Stimulated activated naive B cell treated with anti-CD40 and anti-IgM and Interleukin-4, amounts not matched to agents 10 μg/mL and 1 μg/mL and 100 μg/mL, for 72 hours (primary cell): ENCODE measurements around the gene TIMM22.
A peak's percentile ranks its signal among the peaks of the same experiment; 100 is the strongest.
"Not testable (repeated sequence)": the region's sequence is repeated elsewhere in the genome, so short reads cannot be mapped to it uniquely, and the experiment has no call there.

Experiments
- ATAC-seq, 2 donors: fragments of 150-1000 bp; cut with Tn5 transposase; replicated peaks; 2 replicates each; pipeline ENCODE4 v1.10.0; 2021; ENCODE audit warnings: moderate library complexity in 1 of 2
- DNase-seq: peaks from one replicate; pipeline ENCODE4 v3.0.0; 2021
- H3K27ac Mint-ChIP-seq: one replicate; pipeline ENCODE4 v1.8.0; 2022; ENCODE audit warnings: mild to moderate bottlenecking, mixed read lengths
- H3K27me3 Mint-ChIP-seq, 2 donors: one replicate each; pipeline ENCODE4 v1.8.0; 2022; ENCODE audit warnings: mixed read lengths in 2 of 2
- H3K36me3 Mint-ChIP-seq, 2 donors: one replicate each; pipeline ENCODE4 v1.8.0; 2022; ENCODE audit warnings: mixed read lengths in 2 of 2, mild to moderate bottlenecking in 1 of 2
- H3K4me1 Mint-ChIP-seq, 2 donors: one replicate each; pipeline ENCODE4 v1.8.0; 2022; ENCODE audit warnings: mixed read lengths in 2 of 2, mild to moderate bottlenecking in 1 of 2
- H3K4me3 Mint-ChIP-seq, 2 donors: one replicate each; pipeline ENCODE4 v1.8.0; 2022; ENCODE audit warnings: mild to moderate bottlenecking in 2 of 2, mixed read lengths in 2 of 2, moderate library complexity in 1 of 2
- H3K9me3 Mint-ChIP-seq, 2 donors: one replicate each; pipeline ENCODE4 v1.8.0; 2022; ENCODE audit warnings: mixed read lengths in 2 of 2, mild to moderate bottlenecking in 1 of 2

Gene TIMM22

DNA sequence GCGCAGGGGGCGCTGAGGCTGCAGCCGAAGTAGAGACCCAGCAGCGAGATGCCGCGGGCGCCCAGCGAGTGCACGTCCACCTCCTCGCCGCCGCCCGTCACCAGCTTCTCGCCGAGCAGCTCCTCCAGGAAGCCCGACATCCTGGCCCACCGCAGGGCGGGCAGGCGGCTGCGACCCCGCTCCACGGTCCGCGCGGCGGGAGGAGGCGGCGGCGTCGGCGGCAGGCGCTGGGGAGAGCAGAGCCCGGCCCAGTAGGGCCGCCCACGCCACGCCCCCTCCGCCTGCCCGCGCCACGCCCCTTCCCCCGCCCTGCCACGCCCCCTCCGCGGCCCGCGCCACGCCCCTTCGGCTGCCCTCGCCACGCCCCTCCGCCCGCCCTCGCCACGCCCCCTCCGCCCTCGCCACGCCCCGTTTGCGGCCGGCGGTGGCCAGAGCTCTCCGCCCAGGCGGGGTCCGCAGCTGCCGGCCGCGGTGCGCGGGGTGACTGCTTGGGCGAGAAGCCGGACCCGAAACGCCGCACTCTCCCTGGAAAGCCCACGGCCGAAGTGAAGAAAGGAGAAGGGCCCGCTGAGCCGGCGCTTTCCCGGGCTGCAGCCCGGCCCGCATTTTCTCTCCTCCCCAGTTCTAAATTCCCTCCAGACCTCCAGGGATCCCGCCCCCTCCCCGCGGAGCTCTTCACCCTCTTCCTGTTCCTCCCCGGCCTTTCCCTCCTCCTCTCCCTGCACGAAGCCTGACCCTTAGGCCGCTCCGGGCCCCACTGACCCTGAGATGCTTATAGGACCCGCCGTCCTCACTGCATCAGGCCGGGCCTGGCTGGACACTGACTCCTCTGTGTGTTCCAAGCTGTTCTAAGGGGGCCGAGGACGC, 17.2 kb upstream of the TIMM22 start, which contains the start of gene NXN:
Gene NXN (minus strand): TSS at position 238 of the 867 bp plus-strand sequence.
- H3K4me1 Mint-ChIP-seq: peaks cover 16 to 23% of the 10 kb centered on the region in 2 donors
- H3K36me3 Mint-ChIP-seq: no peaks in the 10 kb centered on the region
- DNase-seq (peak; percentile 71), ATAC-seq (peak; percentile 76 to 83)
- H3K27me3 Mint-ChIP-seq: peaks cover 20 to 28% of the 10 kb centered on the region in 2 donors
- peak within 1 kb of the TSS; percentile 87 to 91 for H3K4me3 Mint-ChIP-seq
- no peaks in the 10 kb centered on the region for H3K9me3 Mint-ChIP-seq
- H3K27ac Mint-ChIP-seq: peak within 1 kb of the TSS; percentile 26

DNA sequence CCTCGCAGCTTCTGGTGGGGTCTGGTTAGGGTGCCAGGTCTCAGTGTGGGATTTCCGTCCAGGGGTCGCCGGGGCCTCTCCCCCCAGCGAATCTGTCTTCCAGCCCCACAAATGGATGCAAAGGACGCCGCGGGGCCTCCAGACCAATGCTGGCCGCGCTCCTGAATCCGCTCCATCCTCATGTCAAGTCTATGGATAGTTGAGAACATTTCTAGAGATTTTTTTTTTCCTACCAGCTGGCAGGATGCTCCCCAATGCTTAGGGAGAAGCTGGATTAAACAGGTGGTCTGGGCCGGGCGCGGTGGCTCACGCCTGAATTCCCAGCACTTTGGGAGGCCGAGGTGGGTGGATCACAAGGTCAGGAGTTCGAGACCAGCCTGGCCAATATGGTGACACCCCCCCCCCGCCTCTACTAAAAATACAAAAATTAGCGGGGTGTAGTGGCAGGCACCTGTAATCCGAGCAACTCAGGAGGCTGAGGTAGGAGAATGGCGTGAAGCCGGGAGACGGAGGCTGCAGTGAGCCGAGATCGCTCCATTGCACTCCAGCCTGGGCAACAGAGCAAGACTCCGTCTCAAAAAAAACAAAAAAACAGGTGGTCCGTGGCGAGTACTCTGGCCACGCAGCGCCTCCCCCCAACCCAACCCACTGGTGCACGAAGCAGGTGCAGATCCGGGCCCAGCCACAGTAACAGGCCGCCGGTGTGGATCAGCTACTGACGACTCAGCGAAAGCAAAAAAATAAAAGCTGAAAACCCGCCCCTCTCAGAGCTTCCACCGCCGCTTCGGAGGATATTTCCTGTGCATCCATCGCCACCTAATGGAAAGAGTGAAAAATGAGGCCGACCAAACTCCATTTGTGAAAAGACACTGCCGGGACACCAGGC, 16.3 kb upstream of the TIMM22 start:
- no peaks in the 10 kb centered on the region for H3K9me3 Mint-ChIP-seq
- H3K36me3 Mint-ChIP-seq: no peaks in the 10 kb centered on the region
- H3K27me3 Mint-ChIP-seq: peaks cover 16 to 23% of the 10 kb centered on the region in 2 donors
- peak overlapping the region; percentile 43 for H3K27ac Mint-ChIP-seq
- peaks cover 16 to 23% of the 10 kb centered on the region in 2 donors for H3K4me1 Mint-ChIP-seq
- peak; percentile 78 to 82 for ATAC-seq
- peak; percentile 72 for DNase-seq
- peak overlapping the region; percentile 87 to 91 for H3K4me3 Mint-ChIP-seq

DNA sequence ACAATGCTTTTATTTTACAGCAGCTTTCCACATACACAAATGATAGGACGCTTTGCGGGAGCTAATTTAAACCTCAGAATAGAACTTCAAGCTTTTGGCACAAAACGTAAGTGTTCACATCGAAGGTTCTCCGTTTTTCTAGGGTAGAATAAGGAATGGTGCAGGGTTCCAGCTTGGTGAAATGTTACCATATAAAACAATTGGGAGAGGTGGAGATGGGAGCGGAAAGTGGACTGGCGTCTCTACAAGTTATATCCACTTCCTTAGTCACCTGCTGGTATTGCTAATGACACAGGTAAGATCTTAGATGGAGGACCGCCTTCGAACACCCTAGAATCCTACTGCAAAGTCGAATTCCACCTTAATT, 15.7 kb upstream of the TIMM22 start:
- Mint-ChIP-seq H3K9me3 (no peaks in the 10 kb centered on the region), H3K4me3 (peak overlapping the region; percentile 87 to 91), H3K27ac (peak overlapping the region; percentile 43), H3K36me3 (no peaks in the 10 kb centered on the region), H3K4me1 (peaks cover 15 to 23% of the 10 kb centered on the region in 2 donors), H3K27me3 (peaks cover 13 to 20% of the 10 kb centered on the region in 2 donors)
- ATAC-seq: no peak
- DNase-seq: no peak

DNA sequence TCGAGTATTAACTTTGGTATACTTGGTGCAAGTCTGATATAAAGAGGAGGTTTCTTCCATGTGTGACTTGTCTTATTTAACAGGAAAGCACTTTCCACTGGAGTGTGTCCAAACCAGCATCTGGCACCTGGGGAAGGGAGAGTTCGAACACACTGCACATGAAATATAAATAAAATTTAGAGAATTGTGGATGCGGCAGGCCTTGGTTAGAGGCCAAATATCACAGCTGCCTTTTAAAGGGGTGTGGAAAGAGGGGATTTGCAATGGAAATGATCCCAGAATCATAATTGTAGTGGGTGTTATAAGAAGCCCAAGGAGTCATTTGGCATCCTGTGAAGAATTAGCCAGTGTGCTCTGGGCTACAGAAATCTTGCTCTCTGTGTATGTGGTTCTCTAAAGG, 13.0 kb upstream of the TIMM22 start:
- no peaks in the 10 kb centered on the region for H3K9me3 Mint-ChIP-seq
- no peaks in the 10 kb centered on the region for H3K36me3 Mint-ChIP-seq
- no peak overlapping the region for H3K27ac Mint-ChIP-seq
- ATAC-seq: no peak
- no peak for DNase-seq
- no peak overlapping the region for H3K4me3 Mint-ChIP-seq
- H3K4me1 Mint-ChIP-seq: peaks cover 11 to 16% of the 10 kb centered on the region in 2 donors
- H3K27me3 Mint-ChIP-seq: no peaks in the 10 kb centered on the region

DNA sequence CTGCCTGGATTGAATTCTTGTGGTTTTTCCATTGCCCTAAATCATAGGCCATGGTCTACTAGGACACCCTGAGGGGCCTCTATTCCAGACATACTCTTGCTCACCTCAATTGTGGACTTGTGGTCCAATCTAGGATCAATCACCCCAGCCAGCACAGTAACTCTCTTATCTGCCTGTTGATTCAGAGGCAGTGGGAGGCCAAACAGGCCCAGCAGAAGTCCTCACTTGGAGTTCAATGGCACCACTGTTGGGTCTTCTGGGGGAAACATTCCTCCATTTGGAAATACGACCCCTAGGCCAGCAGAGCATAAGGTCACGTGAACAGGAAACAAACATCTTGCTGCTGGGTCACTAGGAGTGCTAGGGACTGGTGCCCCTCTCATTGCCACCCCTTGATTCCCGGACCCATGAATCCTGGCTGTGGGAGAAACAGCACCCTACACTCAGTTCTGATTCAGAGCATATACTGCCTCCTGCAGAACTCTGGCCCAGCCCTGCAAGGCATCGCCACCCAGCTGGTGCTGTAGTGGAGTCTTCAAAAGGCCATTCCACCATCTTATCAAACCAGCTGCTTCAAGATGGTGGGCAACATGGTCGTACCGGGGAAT, 10.5 kb upstream of the TIMM22 start:
- Mint-ChIP-seq H3K4me3 (no peak overlapping the region), H3K4me1 (no peaks in the 10 kb centered on the region), H3K27me3 (no peaks in the 10 kb centered on the region), H3K36me3 (no peaks in the 10 kb centered on the region), H3K27ac (no peak overlapping the region), H3K9me3 (no peaks in the 10 kb centered on the region)
- ATAC-seq (no peak), DNase-seq (no peak)

DNA sequence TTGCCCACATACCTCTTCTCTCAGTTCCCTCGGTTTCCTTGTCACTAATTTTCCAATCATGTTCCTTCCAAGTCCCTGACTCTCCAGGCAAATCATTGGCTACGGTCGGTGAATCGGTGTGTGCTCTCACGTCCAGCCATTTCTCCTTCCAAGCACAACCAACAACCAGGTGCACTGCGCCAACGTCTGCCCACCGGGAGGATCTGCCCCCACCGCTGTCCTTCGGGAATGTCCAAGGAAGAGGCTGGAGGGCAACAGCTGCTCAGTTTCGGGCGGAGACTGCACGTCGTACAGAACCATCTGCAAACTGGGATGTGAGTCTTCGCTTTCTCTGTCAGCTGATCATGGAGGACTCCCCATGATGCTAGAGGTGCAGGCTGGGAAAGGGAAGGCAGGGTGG, 9.0 kb upstream of the TIMM22 start:
- Mint-ChIP-seq H3K27me3 (no peaks in the 10 kb centered on the region), H3K9me3 (peaks cover 0 to under 1% of the 10 kb centered on the region in 2 donors), H3K27ac (no peak overlapping the region), H3K4me1 (no peaks in the 10 kb centered on the region), H3K4me3 (no peak overlapping the region), H3K36me3 (no peaks in the 10 kb centered on the region)
- ATAC-seq (no peak), DNase-seq (no peak)

DNA sequence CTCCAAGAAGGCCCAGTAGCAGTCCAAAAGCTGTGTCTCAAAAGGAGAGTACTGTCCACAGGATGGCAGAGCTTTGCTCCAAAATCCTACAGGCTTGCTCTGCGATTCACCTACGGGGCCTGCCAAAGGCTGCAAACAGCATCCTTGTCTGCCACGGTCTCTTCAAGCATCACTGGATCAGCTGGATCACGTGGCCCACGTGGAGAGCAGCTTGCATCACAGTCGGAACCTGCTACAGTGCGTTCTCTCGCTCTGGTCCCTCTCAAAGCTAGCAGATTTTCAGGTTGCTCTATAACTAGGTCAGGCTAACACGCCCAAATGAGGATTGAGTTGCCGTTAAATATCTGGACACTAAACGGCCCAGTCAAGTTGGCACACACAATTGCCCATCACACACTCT, 8.4 kb upstream of the TIMM22 start:
- H3K4me1 Mint-ChIP-seq: no peaks in the 10 kb centered on the region
- H3K27me3 Mint-ChIP-seq: no peaks in the 10 kb centered on the region
- DNase-seq (no peak), ATAC-seq (no peak)
- no peak overlapping the region for H3K4me3 Mint-ChIP-seq
- no peak overlapping the region for H3K27ac Mint-ChIP-seq
- H3K36me3 Mint-ChIP-seq: peaks cover 0 to 6% of the 10 kb centered on the region in 2 donors
- peaks cover 6 to 7% of the 10 kb centered on the region in 2 donors for H3K9me3 Mint-ChIP-seq

DNA sequence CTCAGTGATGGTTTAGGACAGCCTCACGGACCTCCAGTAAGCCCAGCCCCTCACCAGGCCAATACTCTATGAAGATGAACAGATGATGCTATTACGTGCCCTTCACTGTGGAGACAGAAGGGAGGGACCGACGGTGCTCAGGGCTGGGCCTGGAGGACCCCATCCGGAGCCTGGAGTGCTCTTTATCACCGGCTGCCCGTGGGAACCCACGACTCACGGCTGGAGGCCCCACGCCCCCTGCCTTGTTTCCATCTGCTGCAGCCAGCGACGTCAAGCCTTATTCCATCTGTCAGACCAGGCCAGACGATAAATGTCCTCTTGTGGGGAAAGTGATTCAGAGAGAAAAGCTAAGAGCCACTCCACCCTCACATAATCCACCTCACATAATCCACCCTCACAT, 4.0 kb upstream of the TIMM22 start:
- Mint-ChIP-seq H3K9me3 (peaks cover 15 to 16% of the 10 kb centered on the region in 2 donors), H3K4me3 (no peak overlapping the region)

DNA sequence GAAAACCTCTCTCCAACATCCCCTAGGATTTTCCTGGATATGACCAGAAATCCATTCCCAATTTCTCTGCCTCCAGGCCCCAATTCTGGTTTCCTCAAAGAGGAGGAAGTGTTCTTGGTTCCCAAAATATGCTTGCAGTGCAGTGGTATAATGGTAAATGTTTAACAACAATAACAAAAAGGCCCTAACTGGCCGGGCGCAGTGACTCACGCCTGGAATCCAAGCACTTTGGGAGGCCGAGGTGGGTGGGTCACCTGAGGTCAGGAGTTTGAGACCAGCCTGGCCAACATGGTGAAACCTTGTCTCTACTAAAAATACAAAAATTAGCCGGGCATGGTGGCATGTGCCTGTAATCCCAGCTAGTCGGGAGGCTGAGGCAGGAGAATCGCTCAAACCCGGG, 1.6 kb upstream of the TIMM22 start:
- DNase-seq, H3K27me3 Mint-ChIP-seq, H3K4me3 Mint-ChIP-seq, H3K27ac Mint-ChIP-seq, ATAC-seq: not testable (repeated sequence)
- H3K4me1 Mint-ChIP-seq: peaks cover 12 to 25% of the 10 kb centered on the region in 2 donors
- peaks cover 2 to 31% of the 10 kb centered on the region in 2 donors for H3K36me3 Mint-ChIP-seq
- H3K9me3 Mint-ChIP-seq: peaks cover 15 to 16% of the 10 kb centered on the region in 2 donors

More for the DNA sequence above, 4.0 kb upstream of the TIMM22 start:
- Mint-ChIP-seq H3K27ac (no peak overlapping the region), H3K27me3 (no peaks in the 10 kb centered on the region), H3K36me3 (peaks cover 2 to 16% of the 10 kb centered on the region in 2 donors), H3K4me1 (peaks cover 4 to 8% of the 10 kb centered on the region in 2 donors)
- DNase-seq: no peak
- no peak for ATAC-seq

DNA sequence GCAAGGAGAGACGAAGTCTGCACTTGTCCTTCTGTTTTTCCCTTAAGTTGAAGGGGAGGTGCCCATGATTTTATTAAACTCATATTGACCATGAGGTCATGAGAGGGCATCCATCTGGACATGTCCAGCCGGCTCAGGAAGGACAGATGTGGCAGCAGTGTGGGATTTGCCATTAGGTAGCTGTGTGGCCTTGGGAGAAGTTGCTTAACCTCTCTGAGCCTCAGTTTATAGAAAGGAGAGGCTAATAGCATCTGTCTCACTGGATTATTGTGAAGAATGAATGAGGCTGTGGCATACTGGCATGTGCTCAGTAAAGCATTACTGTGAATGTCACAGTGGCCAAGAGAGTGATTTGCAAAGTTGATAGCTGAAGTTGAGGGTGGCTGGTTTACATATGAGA, 1.2 kb downstream of the TIMM22 start:
- Mint-ChIP-seq H3K4me1 (peaks cover 14 to 25% of the 10 kb centered on the region in 2 donors), H3K27me3 (no peaks in the 10 kb centered on the region), H3K36me3 (peaks cover 18 to 46% of the 10 kb centered on the region in 2 donors), H3K9me3 (peaks cover 13 to 14% of the 10 kb centered on the region in 2 donors), H3K27ac (peak overlapping the region; percentile 51), H3K4me3 (peak overlapping the region; percentile 94 to 97)
- ATAC-seq: no peak
- no peak for DNase-seq

DNA sequence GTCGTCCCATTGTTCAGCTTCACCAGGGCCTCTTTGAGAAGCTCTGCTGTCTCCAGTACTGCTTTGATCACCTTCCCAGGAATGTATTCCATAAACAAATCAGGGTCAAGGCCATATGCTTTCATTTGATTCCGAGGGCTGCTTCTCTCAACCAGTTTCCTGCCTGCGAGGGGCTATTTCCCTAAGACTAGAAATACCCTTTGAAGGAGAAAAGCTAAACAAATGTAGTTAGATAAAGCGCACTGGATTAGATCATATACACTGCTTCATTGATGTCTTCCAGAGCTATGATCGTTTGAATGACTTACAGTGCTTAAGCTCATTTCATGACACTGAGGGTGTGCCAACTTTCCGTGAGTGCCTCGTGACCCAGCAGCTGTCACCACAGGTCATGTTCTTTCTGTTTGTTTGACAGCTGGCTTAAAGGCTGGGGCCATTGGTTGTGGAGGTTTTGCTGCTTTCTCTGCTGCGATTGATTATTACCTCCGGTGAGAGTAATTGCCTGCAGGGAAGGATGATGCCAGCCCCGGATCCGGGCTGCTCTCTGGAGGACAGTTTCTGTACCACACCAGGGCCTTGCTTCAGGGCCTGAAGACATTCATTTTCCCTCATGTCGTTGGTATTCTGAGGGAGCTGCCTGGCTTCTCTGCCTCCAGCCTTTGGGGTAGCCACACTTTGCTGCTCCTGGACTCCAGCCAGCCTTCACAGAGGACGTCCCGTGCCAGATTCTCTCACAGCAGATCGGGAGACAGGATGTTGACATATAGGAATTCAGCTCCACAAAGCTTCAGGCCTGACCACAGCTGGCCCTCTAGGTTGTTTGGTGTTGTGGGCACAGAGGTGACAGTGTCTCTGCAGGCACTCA, 3.9 kb downstream of the TIMM22 start:
- peak overlapping the region; percentile 51 for H3K27ac Mint-ChIP-seq
- ATAC-seq (no peak), DNase-seq (no peak)
- H3K36me3 Mint-ChIP-seq: peaks cover 25 to 44% of the 10 kb centered on the region in 2 donors
- peaks cover 22 to 36% of the 10 kb centered on the region in 2 donors for H3K4me1 Mint-ChIP-seq
- H3K9me3 Mint-ChIP-seq: no peaks in the 10 kb centered on the region
- H3K4me3 Mint-ChIP-seq: no peak overlapping the region
- no peaks in the 10 kb centered on the region for H3K27me3 Mint-ChIP-seq

DNA sequence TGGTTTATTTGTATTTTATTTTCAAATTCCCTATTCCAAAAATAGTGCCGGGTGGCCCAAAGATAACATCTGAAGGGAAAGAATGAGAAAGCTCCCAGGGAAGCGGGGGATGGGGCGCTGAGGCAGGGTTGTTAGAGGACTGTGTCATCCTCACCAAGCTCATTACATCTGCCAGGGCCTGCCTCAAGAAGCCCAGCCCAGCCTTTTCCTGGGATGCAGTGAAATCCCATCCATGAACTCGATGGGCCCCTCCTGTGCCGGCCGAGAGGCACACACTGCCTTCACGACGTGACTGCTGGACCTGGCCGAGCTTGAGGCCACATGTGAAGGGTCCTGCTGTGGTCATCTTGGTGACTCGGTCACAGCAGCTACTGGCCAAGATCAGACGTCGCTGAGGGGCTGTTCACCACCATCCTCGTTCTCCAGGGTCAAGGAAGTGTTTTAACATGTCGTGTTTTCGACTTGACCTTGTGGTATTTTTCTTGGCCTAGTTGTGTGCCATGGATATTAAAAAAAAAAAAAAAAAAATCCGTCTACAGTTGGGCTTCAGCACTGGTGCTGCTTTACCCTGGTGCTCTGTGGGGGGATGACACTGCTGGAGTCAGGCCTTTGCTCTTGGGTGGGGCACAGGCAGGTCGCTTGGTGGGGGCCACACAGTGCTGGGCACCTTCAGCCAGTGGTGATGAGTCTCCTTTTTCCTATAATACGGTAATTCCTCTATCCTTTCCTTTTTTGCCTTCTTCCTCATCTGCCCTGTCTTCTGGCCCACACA, 4.9 kb downstream of the TIMM22 start:
- no peak for DNase-seq

DNA sequence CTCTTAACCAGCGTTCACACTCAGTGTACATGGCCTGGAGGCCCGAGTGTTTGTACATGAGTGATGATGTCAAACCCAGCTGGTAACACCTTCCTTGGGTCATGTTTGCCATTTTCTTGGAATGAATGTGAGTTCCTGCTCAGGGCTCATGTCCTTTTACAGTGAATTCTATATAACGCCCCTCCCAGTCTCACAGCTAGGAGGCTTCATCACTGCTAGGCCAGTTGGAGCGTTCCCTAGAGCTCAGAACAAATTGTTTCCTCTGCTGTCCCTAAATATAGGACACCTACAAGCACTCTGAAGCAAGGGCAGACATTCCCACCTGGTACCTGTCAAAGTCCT, 5.5 kb downstream of the TIMM22 start:
- Mint-ChIP-seq H3K4me1 (peaks cover 21 to 33% of the 10 kb centered on the region in 2 donors), H3K27me3 (no peaks in the 10 kb centered on the region), H3K4me3 (no peak overlapping the region), H3K9me3 (no peaks in the 10 kb centered on the region), H3K27ac (no peak overlapping the region), H3K36me3 (peaks cover 24 to 45% of the 10 kb centered on the region in 2 donors)
- no peak for DNase-seq
- ATAC-seq: no peak

More for the DNA sequence above, 4.9 kb downstream of the TIMM22 start:
- Mint-ChIP-seq H3K36me3 (peaks cover 27 to 45% of the 10 kb centered on the region in 2 donors), H3K27me3 (no peaks in the 10 kb centered on the region), H3K4me3 (no peak overlapping the region), H3K4me1 (peaks cover 23 to 38% of the 10 kb centered on the region in 2 donors), H3K27ac (no peak overlapping the region), H3K9me3 (no peaks in the 10 kb centered on the region)
- no peak for ATAC-seq
